Activated T-cell treated with anti-CD3 and anti-CD28 coated beads, Interleukin-2, amount 50 U/mL, for 48 hours (primary cell): ENCODE data around the gene COG7.
"Not testable (repeated sequence)": the region's sequence is repeated elsewhere in the genome, so short reads cannot be mapped to it uniquely, and the experiment has no call there.

Experiments
- DNase-seq, 2 experiments: peaks; one replicate each; pipeline ENCODE4 v3.0.0-alpha.2; 2020

Gene COG7

DNA sequence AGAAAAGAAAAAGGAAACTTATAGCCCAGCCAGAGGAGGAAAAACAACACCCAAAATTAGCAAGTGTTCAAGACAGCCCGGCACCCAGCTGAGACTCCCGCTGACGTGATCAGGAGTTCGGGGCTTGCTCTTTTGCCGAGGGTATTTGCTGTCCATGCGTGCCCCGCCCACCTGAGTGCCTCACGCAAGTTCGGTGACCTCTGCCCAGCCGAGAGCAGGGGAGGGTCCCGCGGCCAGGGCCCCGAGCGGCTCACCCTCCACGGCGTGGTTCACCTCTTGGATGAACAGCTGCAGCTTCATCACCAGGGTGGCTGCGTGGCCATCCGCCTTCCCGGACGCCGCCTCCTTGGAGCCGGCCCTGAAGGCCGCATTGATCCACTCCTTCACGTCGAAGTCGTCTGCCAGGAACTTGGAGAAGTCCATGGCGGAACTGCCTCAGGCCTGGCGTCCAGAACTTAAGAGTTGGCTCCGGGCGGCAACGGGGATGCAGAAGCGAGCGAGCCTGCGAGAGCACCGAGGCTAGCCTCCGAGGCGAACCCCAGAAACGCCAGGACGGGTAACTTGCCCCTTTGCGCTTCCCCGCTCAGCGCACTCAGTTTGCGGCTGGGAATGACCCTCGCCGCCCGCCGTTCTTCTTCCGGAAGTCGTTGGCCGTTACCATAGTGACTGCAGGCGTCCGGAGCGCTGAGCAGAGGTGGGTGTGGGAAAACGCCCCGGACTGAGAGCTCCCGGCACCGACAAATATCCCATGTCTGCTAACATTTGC is at the start of gene COG7:
TSS of gene COG7 (minus strand) at position 618 of the 766 bp plus-strand sequence. CDS start at position 423, 195 bp downstream.
- peak; percentile 93 for DNase-seq

GRCh38 chr16:23502466-23502865 is 49.5 kb upstream of the COG7 start:
- no peak for DNase-seq

DNA sequence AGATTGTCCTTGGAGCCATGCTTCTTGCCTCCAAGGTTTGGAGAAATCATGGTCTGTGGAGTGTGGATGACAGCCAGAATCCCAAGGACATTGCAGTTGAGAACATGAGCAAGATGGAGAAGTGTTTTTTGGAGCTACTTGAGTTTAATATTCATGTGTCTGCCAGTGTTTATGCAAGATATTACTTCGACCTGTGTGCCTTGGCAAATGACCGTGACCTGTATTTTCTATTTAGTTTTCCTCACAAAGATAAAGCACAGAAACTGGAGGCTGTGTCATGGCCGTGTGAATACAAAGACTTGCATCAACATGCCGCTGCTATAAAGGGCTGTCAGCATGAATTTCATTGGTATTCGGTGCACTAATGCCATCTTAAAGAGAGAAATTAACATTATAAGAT is 48.3 kb upstream of the COG7 start:
- no peak for DNase-seq

- DNase-seq, result no peak
These were observed 47.9 kb upstream of the COG7 start for GRCh38 chr16:23500862-23501225.

DNA sequence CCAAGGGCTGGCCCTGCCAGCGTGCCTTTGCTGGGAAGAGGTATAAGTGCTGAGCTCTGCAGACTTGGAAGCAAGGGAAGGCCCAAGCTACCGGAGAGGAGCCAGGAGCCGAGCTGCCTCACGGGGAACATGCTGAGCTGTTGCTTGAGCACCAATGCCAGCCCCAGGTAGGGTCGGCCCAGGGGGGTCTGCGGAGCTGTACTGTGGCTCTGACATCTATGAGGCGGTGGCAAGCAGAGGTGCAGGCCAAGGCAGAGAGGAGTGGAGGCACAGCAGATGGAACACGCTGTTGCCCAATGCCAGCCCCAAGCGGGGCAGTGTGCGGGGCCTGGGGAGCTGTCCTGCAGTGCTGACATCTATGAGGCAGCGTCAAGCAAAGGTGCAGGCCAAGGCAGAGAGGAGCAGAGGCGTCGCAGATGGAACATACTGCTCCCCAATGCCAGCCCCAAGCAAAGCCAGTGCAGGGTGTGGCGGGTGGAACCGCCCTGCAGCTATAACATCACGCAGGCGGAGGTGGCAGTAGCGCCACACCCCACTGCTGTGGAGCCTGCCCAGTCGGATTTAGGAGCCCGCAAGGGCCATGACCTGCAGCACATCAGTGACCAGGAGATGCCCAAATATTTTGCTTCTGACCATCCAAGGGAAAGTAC is 47.3 kb upstream of the COG7 start:
- no peak for DNase-seq

- no peak for DNase-seq
These were observed 46.8 kb upstream of the COG7 start for GRCh38 chr16:23499801-23500200.

- DNase-seq, result no peak
These were observed 45.9 kb upstream of the COG7 start for GRCh38 chr16:23498863-23499262.

GRCh38 chr16:23497543-23497868 is 44.5 kb upstream of the COG7 start:
- no peak for DNase-seq

GRCh38 chr16:23496821-23497542 is 44.0 kb upstream of the COG7 start:
- no peak for DNase-seq

GRCh38 chr16:23495671-23496070 is 42.7 kb upstream of the COG7 start:
- no peak for DNase-seq

- DNase-seq, result no peak
These were observed 41.2 kb upstream of the COG7 start for GRCh38 chr16:23494188-23494587.

DNA sequence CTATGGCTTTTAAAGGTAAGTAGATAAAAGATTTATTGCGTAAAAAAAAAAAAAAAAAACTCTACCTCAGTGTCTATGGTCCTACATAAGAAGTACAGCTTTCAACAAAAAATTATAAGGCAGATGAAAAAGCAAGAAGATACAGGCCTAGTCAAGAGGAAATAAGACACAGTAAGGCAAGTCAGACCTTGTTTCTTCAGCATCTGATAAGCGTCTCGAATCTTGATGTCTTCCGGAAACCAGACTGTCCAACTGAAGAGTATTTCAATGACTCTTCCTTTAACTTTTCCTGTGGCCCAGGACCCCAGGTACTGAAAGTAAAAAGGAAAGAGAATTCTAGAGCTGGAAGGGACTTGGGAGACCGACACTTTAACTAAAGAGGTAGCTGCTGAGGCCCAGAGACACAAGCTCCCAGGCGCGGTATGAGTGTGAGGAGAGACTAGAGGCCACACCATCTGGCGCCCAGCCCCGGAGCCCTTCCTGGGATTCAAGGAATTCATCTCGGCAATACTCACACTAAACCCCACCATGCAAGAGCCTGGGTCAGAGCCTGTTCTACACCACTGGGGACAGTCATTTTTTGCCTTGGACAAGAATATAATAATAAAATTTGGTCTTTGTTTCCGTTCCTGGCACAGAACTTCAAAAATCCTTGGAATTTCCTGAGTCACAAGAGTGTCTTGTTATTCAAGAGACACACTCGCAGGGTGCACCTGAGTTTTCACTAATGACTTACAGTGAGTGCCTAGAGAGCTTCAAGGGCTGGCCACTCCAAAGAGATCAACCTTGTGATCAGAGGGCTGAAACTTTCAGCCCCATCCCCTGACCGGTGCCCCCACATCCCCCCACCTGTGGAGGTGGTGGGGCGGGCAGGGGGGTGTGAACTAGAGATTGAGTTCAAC is 38.8 kb upstream of the COG7 start:
- DNase-seq, result no peak

GRCh38 chr16:23486480-23486879 is 33.5 kb upstream of the COG7 start:
- no peak for DNase-seq

- DNase-seq, result no peak
These were observed 32.9 kb upstream of the COG7 start for GRCh38 chr16:23485841-23486240.

DNA sequence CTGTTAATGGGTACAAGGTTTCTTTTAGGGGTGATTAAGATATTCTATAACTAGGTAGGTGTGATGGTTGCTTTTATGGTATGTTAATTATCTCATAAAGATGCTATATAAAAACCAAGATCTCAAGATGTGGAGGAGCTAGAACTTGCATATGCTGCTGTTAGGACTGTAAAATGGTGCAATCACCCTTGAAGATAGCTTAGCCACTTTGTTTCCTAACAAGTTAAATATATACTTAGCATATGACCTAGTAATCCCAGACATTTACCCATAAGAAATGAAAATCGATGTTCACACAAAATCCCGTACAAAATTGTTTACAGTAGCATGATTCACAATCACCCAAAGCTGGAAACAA is 32.2 kb upstream of the COG7 start:
- DNase-seq, result no peak

DNA sequence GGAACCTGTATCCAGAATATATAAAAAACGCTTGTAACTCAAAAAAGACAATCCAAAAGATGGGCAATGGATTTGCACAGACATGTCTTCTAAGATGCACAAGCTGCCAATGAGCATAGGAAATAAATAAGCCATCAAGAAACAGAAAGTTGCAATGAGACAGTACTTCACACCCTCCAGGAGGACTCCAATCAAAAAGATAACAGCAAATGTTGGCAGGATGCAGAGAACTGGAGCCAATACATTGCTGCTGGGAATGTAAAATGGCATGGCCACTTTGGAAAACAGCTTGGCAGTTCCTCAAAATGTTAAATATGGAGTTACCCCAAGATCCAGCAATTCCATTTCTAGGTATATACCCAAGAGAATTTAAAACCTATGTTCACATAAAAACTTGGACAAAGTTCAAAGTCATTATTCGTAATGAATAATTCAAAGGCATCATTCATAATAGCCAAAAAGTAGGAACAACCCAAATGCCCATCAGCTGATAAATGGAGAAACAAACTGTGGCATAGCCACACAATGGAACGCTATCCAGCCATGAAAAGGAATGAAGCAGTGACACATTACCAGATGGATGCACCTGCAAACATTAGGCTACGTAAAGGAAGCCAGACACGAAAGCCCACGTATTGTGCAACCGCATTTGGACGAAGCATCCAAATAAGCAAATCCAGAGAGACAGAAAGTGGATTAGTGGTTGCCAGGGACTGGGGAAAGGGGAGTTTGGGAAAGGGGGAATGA is 31.7 kb upstream of the COG7 start:
- no peak for DNase-seq

- not testable (repeated sequence) for DNase-seq
These were observed 30.5 kb upstream of the COG7 start for GRCh38 chr16:23483492-23483891.

DNA sequence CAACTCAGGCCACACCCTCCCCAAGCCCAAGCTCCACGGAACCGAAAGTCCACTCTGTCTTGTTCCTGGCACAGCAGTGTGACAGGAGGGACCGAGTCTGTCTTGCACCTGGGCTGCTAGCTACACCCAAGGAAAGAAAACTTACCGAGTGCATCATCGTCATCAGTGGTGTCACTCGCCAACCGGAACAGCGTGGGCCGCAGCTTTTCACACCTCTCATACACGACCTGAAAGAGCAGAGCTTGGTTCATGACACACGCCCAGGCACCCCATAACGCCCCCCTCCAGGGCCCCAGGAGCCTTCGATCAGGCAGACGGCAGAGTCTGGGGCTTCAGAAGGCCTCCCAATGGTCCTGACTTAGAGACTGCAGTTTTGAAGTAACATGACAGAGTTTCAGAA is 29.8 kb upstream of the COG7 start:
- peak; percentile 26 to 39 for DNase-seq

GRCh38 chr16:23480257-23480656 is 27.3 kb upstream of the COG7 start:
- DNase-seq, result no peak

GRCh38 chr16:23479138-23479537 is 26.1 kb upstream of the COG7 start:
- DNase-seq, result no peak

DNA sequence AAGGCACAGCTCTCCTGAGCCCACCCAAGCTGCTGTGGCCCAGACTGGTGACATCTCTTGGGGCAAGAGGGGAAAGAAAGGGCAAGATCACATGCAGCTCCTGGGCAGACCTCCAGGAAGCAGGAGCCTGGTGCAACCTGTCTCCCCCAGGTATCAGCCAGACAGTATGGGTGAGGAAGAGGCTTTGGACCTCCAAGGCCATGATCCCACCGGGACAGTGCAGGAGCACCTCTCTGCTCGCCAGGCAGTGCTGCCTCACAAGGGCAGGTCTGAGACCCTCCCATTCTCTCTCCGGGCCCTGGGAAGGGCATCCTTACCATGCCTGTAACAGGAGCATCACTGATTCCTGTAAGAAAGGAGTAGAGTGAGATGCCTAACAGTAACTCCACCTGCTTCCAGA is 25.6 kb upstream of the COG7 start:
- no peak for DNase-seq

DNA sequence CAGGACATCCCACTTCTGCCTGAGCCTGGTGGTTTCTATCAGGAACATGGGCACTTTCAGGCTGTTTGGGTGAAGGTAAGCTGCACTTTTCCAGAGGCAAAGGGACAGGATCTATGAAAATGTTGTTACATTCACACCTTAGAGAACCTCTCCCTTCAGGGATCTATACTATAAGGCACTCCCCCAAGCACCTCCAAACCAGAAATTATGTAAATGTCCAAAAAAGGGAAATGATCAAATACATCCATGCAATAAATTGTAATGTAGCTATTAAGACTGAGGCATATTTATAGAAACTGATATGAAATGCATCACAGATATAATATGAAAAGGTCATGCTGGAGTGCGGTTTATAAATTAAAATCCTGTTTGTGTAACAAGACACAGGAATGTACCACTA is 23.3 kb upstream of the COG7 start:
- DNase-seq, result no peak
